ENCODE measurements around the gene ANAPC7. TPM values are rescaled to one million over a fixed set of nuclear protein-coding genes. Genes with fewer than 3 reads are reported as not detected.
"Not testable (repeated sequence)": the region's sequence is repeated elsewhere in the genome, so short reads cannot be mapped to it uniquely, and the experiment has no call there.

The ANAPC7 gene
- total RNA-seq, 2 experiments from 2014 or later: 52.6 to 63.6 TPM

DNA sequence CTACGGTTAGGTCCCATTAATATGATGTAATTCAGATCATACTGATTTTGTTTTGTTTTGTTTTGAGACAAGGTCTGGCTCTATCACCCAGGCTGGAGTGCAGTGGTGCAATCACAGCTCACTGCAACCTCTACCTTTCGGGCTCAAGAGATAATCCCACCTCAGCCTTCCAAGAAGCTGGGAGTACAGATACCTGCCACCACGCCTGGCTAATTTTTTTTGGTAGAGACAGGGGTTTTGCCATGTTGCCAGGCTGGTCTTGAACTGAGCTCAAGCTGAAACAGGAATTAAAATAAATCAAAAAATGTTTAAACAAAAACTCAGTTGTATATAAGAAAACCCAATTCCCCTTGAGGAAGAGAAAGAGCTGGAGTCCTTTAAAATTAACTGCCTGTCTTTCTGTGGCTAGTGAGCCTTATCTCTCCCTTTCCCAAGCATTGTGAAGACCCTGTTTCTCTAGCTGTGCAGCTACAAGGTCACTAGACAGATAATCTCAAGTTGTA, 17.7 kb upstream of the ANAPC7 start:
- DNase-seq (no peak), ATAC-seq (no peak)
- CTCF ChIA-PET: interaction anchor here (0.6 to 2.5 kb wide), 3 partner anchors 10 to 272 kb away, joined by 3 to 19 read pairs (median 5); no protein-coding TSS in a partner anchor
- POLR2A ChIA-PET: interaction anchor here (0.6 kb wide), 2 partner anchors 294 to 1381 kb away, joined by 8 read pairs; no protein-coding TSS in a partner anchor
- Mint-ChIP-seq H3K4me1 (no peaks in the 10 kb centered on the region), H3K4me3 (no peak overlapping the region), H3K27ac (no peak overlapping the region), H3K9me3 (ENCODE audit: low read depth) (no peaks in the 10 kb centered on the region), H3K27me3 (no peaks in the 10 kb centered on the region), H3K36me3 (ENCODE audit: low read depth) (no peaks in the 10 kb centered on the region)
- intact Hi-C loops (cut with DNase I, micrococcal nuclease): no loop called here

DNA sequence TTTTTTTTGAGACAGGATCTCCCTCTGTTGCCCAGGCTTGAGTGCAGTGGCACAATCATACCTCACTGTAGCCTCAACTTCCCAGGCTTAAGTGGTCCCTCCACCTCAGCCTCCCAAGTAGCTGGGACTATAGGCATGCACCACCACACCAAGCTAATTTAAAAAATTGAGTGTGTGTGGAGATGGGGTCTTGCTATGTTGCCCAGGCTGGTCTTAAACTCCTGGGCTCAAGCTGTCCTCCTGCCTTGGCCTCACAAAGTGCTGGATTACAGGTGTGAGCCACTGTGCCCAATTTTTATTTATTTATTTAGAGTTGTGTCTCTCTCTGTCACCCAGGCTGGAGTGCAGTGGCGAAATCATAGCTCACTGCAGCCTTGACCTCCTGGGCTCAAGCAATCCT, 17.1 kb upstream of the ANAPC7 start:
- H3K36me3 Mint-ChIP-seq (ENCODE audit: low read depth); H3K27ac Mint-ChIP-seq; H3K4me1 Mint-ChIP-seq; intact Hi-C loops (cut with DNase I, micrococcal nuclease); H3K27me3 Mint-ChIP-seq; ATAC-seq; DNase-seq; H3K9me3 Mint-ChIP-seq (ENCODE audit: low read depth); H3K4me3 Mint-ChIP-seq: not testable (repeated sequence)
- POLR2A ChIA-PET: interaction anchor here (0.6 to 0.7 kb wide), 2 partner anchors 295 to 1422 kb away, joined by 5 to 8 read pairs; no protein-coding TSS in a partner anchor
- CTCF ChIA-PET: interaction anchor here (0.7 to 2.5 kb wide), 3 partner anchors 11 to 384 kb away, joined by 3 to 19 read pairs (median 3); no protein-coding TSS in a partner anchor

DNA sequence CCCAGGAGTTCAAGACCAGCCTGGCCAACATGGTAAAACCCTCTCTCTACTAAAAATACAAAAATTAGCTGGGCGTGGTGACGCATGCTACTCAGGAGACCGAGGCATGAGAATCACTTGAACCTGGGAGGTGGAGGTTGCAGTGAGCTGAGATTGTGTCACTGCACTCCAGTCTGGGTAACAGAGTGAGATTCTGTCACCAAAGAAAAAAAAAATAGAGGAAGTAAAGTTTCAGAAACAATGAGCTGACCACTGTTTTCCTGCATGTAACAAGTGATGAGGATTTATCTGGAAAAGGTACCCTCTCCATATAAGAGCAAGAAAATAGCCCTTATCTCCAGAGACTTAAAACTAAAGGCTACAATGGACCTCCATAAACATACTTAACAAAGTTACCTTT, 13.6 kb upstream of the ANAPC7 start:
- intact Hi-C loops (cut with DNase I, micrococcal nuclease); H3K27me3 Mint-ChIP-seq; ATAC-seq; H3K4me1 Mint-ChIP-seq; H3K9me3 Mint-ChIP-seq (ENCODE audit: low read depth); H3K27ac Mint-ChIP-seq; H3K4me3 Mint-ChIP-seq; H3K36me3 Mint-ChIP-seq (ENCODE audit: low read depth); DNase-seq: not testable (repeated sequence)
- ChIA-PET CTCF (interaction anchor here (4.6 kb wide), 1 partner anchor 14 kb away, joined by 19 read pairs; no protein-coding TSS in a partner anchor), POLR2A (interaction anchor here (0.6 kb wide), 1 partner anchor 211 kb away, joined by 6 read pairs; no protein-coding TSS in a partner anchor)

DNA sequence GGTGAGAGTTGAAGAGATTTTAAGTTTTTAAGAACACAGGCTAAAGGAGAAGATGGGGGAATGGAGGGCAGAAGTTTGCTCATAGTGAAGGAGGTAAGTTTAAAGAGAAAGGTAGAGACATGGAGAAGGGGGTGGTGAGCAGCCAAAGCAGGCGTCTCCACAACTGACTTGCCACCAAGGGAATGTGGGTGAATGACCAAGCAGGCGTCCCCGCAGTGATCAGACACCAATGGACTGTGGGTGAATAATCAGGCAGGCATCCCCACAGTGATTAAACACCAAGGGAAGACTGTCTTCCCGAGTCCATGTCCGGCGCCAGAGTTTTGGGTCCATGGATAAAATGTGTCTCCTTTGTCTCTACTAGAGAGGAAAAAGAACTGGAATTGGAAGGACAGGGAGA, 6.6 kb upstream of the ANAPC7 start:
- H3K9me3 Mint-ChIP-seq (ENCODE audit: low read depth); H3K36me3 Mint-ChIP-seq (ENCODE audit: low read depth); H3K4me3 Mint-ChIP-seq; H3K27ac Mint-ChIP-seq; DNase-seq; POLR2A ChIA-PET; ATAC-seq; H3K27me3 Mint-ChIP-seq; H3K4me1 Mint-ChIP-seq; intact Hi-C loops (cut with DNase I, micrococcal nuclease): not testable (repeated sequence)
- CTCF ChIA-PET: interaction anchor here (0.6 kb wide), 1 partner anchor 18 kb away, joined by 3 read pairs; no protein-coding TSS in a partner anchor

DNA sequence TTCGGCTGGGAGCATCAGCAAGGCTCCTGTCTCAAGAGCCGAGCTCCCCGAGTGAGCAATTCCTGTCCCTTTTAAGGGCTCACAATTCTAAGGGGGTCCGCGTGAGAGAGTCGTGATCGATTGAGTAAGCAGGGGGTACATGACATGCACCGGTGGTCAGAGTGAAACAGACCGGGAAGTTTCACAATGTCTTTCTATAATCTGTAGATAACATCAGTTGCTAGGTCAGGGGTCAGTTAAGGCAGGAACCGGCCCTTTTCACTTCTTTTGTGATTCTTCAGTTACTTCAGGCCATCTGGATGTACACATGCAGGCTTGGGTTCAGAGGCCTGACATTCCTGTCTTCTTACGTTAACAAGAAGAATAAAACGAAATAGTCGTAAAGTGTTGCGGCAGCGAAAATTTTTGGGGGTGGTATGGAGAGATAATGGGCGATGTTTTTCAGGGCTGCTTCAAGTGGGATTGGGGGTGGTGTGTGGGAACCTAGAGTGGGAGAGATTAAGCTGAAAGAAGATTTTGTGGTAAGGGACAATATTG, 1.7 kb upstream of the ANAPC7 start:
- intact Hi-C loops (cut with DNase I, micrococcal nuclease): loop anchor here in 1 of 2 experiments (2.0 kb wide), 1 partner anchor 124 kb away; the partner anchor contains the start of gene ATP2A2
- H3K27ac Mint-ChIP-seq, ATAC-seq: not testable (repeated sequence)

DNA sequence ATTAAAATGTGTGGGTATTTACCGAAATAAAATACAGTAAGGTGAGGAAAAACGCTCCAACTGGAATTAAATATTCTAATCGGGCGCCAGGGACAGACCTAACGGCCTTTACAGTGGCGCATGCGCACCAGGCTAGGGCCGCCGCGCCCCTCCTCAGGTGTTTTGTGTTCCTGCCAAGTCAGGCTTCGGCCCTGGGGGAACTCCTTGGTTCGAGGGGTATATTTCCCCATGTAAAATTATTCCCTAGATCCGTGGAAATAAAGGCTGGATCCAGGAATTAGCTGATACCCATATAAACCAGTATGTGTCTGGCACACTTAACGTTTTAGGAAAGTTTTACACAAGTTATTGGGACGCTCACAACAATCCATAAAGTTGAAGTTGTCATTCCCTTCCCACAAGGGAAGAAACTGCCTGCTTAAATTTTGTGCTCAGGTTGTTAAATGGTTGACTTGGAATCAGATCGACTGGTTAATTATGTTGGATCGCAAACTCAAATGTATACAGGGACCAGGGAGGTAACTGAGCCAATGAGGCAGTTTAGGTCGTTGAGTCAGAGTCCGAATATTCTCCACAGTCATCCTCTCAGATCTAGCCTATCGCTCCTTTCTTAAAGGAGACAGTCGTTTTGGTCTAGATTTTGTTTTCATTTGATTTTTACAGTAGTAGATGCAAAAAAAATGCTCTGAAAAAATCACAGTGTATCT, 621 bp upstream of the ANAPC7 start:
- ChIA-PET POLR2A (no interaction called here), CTCF (interaction anchor here (1.0 to 2.3 kb wide), 3 partner anchors 25 to 124 kb away, joined by 3 to 8 read pairs (median 4); partner anchors contain the start of gene ATP2A2)
- Mint-ChIP-seq H3K27ac (peak overlapping the region; percentile 99), H3K9me3 (ENCODE audit: low read depth) (no peaks in the 10 kb centered on the region), H3K4me3 (peak overlapping the region; percentile 88), H3K4me1 (peaks cover 21% of the 10 kb centered on the region), H3K36me3 (ENCODE audit: low read depth) (peaks cover 20% of the 10 kb centered on the region), H3K27me3 (no peaks in the 10 kb centered on the region)
- peak; percentile 59 for ATAC-seq
- DNase-seq: peak; percentile 87
- intact Hi-C loops (cut with DNase I, micrococcal nuclease): loop anchor here (1.0 to 5.0 kb wide), 12 partner anchors 27 to 832 kb away; partner anchors contain the start of genes ATP2A2 (in 2 of the 2), ARPC3 (in 1 of the 2), FAM216A (in 1 of the 2) and FAM222A (in 1 of the 2)

More for the DNA sequence above, 1.7 kb upstream of the ANAPC7 start:
- CTCF ChIA-PET: interaction anchor here (0.7 to 2.3 kb wide), 4 partner anchors 20 to 125 kb away, joined by 3 to 8 read pairs (median 4); partner anchors contain the start of gene ATP2A2
- DNase-seq; H3K27me3 Mint-ChIP-seq; H3K9me3 Mint-ChIP-seq (ENCODE audit: low read depth); POLR2A ChIA-PET; H3K4me3 Mint-ChIP-seq: not testable (repeated sequence)
- Mint-ChIP-seq H3K4me1 (peaks cover 18% of the 10 kb centered on the region), H3K36me3 (ENCODE audit: low read depth) (peaks cover 13% of the 10 kb centered on the region)

DNA sequence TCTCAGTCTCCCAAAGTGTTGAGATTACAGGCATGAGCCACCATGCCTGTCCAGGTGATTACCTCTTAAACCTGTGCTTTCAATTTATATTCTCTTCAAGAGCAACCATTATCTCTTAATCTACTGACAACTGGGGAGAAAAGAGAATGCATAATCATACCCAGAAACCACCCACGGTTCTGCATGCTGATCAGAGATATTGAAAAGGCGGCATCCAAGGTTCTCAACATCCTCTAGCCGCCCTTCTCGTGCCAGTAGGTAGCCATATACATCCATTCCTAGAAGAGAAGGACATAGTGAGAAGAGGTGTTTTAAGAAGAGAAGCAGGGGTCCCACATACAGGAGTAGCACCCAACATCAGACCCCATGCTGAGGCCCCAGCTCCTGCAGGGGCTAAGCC, 20.8 kb downstream of the ANAPC7 start:
- peak; percentile 68 for ATAC-seq
- ChIA-PET CTCF (no interaction called here), POLR2A (no interaction called here)
- H3K4me1 Mint-ChIP-seq: peaks cover 22% of the 10 kb centered on the region
- peak overlapping the region; percentile 76 for H3K27ac Mint-ChIP-seq
- no peaks in the 10 kb centered on the region for H3K27me3 Mint-ChIP-seq
- H3K9me3 Mint-ChIP-seq (ENCODE audit: low read depth): no peaks in the 10 kb centered on the region
- no peak overlapping the region for H3K4me3 Mint-ChIP-seq
- intact Hi-C loops (cut with DNase I, micrococcal nuclease): no loop called here
- DNase-seq: peak; percentile 24
- peaks cover 64% of the 10 kb centered on the region for H3K36me3 Mint-ChIP-seq (ENCODE audit: low read depth)

DNA sequence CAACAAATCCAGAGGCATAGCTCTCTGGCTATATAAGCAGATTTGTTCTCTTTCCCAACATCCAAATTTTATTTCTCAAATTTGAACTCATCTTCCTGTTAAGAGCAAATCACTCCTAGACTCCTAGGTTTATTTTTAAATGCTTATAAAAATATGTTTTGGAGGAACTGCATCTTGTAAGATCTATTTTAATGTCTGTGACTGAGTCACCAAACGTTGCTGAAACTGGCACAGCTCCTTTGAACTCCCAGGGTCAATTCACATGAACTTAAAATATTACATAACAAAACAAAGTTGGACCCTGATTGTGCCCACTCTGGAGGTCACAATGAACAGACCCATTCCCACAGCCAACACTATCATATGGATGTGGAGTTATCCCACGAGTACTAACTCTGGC, 23.9 kb downstream of the ANAPC7 start:
- H3K9me3 Mint-ChIP-seq (ENCODE audit: low read depth): no peaks in the 10 kb centered on the region
- no peak overlapping the region for H3K4me3 Mint-ChIP-seq
- H3K27me3 Mint-ChIP-seq: no peaks in the 10 kb centered on the region
- no peak overlapping the region for H3K27ac Mint-ChIP-seq
- ChIA-PET CTCF (interaction anchor here (0.6 to 0.7 kb wide), 2 partner anchors 25 to 209 kb away, joined by 3 to 4 read pairs; no protein-coding TSS in a partner anchor), POLR2A (no interaction called here)
- H3K36me3 Mint-ChIP-seq (ENCODE audit: low read depth): peaks cover 56% of the 10 kb centered on the region
- H3K4me1 Mint-ChIP-seq: peaks cover 16% of the 10 kb centered on the region
- intact Hi-C loops (cut with DNase I, micrococcal nuclease): no loop called here
- no peak for ATAC-seq
- no peak for DNase-seq

DNA sequence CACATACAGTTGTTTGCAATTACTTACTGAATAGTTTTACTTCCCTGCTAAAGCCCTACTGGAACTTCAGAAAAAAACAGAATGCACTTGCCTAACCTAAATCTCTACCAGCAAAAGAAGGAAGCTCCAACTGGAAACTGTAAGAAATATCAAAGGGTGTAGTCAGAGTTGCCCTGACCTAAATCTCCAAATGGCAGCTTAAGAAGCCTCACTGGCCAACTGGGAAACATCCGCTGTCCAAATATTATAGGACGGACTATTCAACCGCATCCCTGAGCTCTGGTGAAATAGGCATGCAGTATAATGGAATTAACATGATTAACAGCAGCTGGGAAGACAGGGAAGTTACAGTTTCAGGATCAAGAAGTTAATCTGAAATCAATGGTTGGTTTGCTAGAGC, 24.3 kb downstream of the ANAPC7 start:
- POLR2A ChIA-PET: no interaction called here
- Mint-ChIP-seq H3K36me3 (ENCODE audit: low read depth) (peaks cover 53% of the 10 kb centered on the region), H3K4me3 (no peak overlapping the region), H3K4me1 (peaks cover 12% of the 10 kb centered on the region), H3K27me3 (no peaks in the 10 kb centered on the region), H3K27ac (no peak overlapping the region), H3K9me3 (ENCODE audit: low read depth) (no peaks in the 10 kb centered on the region)
- intact Hi-C loops (cut with DNase I, micrococcal nuclease): no loop called here
- ATAC-seq (no peak), DNase-seq (no peak)
- CTCF ChIA-PET: interaction anchor here (0.6 to 0.7 kb wide), 3 partner anchors 25 to 860 kb away, joined by 3 to 4 read pairs (median 4); no protein-coding TSS in a partner anchor

DNA sequence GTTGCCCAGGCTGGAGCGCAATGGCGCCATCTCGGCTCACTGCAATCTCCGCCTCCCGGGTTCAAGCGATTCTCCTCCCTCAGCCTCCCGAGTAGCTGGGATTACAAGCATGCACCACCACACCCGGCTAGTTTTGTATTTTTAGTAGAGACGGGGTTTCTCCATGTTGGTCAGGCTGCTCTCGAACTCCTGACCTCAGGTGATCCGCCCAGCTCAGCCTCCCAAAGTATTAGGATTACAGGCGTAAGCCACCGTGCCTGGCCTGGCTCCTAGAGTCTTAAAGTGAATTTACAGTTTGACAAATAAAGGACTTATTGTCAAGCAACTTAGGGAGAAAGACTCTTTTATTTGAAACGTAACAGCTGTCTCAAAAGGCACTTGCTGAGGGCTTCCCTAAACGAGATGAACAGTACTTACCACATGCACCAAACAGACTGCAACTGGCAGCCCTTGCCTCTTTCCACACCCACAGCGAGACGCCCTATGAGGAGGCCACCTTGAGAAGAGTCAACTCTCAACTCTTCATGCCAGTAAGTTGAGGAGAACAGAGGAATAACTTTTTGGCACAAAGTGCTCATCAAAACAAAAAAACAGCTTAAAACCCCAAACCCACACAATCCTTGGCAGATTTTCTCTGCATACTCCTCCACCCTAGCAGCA, 25.2 kb downstream of the ANAPC7 start:
- H3K36me3 Mint-ChIP-seq (ENCODE audit: low read depth): peaks cover 55% of the 10 kb centered on the region
- ATAC-seq: not testable (repeated sequence)

More for the DNA sequence above, 25.2 kb downstream of the ANAPC7 start:
- ChIA-PET CTCF (interaction anchor here (0.6 kb wide), 1 partner anchor 18 kb away, joined by 3 read pairs; no protein-coding TSS in a partner anchor), POLR2A (interaction anchor here (0.6 kb wide), 1 partner anchor 53 kb away, joined by 3 read pairs; no protein-coding TSS in a partner anchor)
- H3K27ac Mint-ChIP-seq; H3K4me3 Mint-ChIP-seq; intact Hi-C loops (cut with DNase I, micrococcal nuclease); DNase-seq; H3K9me3 Mint-ChIP-seq (ENCODE audit: low read depth); H3K27me3 Mint-ChIP-seq; H3K4me1 Mint-ChIP-seq: not testable (repeated sequence)

All from activated CD4-positive, alpha-beta T cell treated with anti-CD3 and anti-CD28 coated beads for 36 hours (primary cell).